HG02588 (cell line): ENCODE results near the gene SH2D4B.

Source experiments
- ATAC-seq: cut with Tn5 transposase; IDR thresholded peaks from one replicate; pipeline ENCODE4 v1.9.1; 2021; ENCODE audit warnings: mild to moderate bottlenecking, moderate library complexity; ENCODE audit not compliant: unreplicated experiment

Gene SH2D4B

GRCh38 chr10:80585812-80586211 lies 48.1 kb downstream of the SH2D4B start:
- ATAC-seq, result no peak

DNA sequence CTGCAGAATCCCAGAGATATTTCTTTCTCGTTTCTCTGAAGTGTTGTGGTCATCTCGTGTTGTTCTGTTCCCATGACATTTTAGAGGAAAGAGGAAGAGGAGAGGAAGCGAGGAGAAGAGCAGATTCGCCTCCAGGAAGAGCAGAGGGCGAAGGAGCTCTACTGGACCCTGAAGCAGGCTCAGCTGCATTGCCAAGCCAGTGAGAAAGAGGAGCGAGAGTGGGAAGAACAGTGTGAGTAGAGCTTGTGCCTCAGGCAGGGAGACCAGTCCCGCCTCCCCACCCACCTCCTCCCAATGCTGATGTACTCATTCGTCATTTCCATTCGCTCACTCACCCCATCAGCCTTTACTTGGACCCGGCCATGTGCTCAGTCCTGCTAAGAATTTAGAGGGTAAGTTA lies 50.8 kb downstream of the SH2D4B start:
- no peak for ATAC-seq

DNA sequence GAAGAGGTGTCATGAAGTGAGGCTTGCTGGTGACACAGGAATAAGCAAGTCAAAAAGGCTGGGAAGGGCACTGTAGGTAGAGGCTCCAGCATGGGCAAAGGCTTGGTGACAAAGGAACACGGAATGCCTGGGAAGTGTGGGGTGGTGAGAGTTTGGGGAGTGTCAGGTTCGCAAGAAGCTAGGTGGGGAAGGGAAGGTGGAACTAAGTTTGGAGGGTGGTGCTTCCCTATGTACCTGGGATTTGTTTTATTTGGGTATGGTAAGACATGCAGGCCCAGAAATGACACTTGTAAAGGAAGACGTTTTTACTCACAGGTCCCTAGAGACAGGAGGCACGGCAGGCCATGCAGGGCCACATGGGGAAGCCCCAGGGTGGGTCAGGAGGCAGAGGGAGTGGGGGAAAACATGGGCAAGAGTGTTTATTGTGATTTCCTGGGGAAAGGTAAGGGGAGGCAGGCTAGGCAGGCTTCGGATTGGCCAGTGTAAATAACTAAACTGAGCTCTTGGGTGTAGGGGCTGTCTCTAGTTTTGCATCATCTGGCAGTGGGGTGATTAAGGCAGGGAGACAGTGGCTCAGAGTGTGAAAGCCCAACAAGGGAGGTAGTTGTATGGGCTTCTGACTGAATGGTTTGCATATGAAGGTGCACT lies 52.1 kb downstream of the SH2D4B start:
- ATAC-seq, result peak; percentile 92

GRCh38 chr10:80590585-80591125 lies 53.0 kb downstream of the SH2D4B start:
- ATAC-seq, result peak; percentile 4

DNA sequence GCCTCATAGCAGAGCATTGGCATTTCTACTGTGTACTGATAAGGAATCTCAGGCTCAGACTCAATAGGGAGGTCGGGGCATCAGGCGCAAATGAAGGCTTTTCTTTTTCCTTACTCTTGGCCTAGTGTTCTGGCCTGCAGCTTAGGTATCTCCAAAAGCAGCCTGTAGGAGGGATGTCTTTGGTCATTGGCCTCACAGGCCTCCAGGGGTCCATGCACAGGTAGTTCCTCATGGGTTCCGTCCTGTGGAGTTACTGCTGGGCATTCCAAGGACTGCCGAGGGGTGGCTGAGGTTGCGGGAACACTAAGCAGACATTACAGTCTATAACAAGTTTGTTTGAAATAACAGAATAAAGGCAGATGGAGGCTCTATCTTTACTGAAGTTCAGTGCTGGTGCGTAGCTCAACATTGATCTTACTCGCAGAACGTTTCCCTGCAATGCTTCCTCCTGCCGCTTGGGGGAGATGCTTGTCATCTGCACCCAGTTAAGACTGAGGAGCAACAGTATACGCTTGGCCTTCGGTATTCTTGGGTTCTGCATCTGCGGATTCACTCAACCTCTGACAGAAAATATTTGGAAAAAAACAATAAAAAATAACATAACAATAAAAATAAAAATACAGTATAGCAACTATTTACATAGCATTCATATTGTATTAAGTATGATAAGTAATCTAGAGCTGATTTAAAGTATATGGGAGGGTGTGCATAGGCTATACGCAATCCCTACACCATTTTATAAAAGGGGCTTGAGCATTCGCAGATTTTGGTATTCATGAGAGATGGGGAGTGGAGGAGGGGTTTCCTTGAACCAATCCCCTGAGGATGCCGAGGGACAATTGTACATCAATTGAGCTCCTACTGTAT lies 58.9 kb downstream of the SH2D4B start:
- ATAC-seq, result no peak

- peak; percentile 55 for ATAC-seq
Measured at GRCh38 chr10:80598084-80598798, 60.5 kb downstream of the SH2D4B start.

GRCh38 chr10:80598951-80599350 lies 61.2 kb downstream of the SH2D4B start:
- no peak for ATAC-seq

- peak; percentile 85 for ATAC-seq
Measured at GRCh38 chr10:80599424-80599847, 61.7 kb downstream of the SH2D4B start.

DNA sequence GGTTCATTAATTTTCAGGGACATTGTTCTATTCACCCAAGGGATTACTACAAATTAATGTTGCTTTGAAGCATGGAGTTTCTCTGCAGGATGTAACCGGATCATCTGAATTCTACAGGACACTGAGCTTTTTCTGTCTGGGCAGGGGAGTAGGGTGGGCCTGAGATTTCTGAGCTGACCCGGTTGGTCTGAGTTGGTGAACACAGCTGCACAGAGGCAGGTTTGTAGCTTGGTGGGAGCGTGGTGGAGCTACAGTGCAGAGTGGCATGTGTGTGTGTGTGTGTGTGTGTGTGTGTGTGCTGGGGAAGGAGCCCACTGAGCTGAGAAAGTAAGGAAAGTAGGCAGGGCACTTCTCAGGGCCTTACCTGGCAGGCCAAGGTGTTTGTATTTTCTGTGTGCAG lies 62.6 kb downstream of the SH2D4B start:
- ATAC-seq, result no peak

- no peak for ATAC-seq
Measured at GRCh38 chr10:80602881-80603280, 65.2 kb downstream of the SH2D4B start.

GRCh38 chr10:80603516-80603915 lies 65.8 kb downstream of the SH2D4B start:
- no peak for ATAC-seq

GRCh38 chr10:80608706-80609105 lies 71.0 kb downstream of the SH2D4B start:
- ATAC-seq, result no peak

- ATAC-seq, result no peak
Measured at GRCh38 chr10:80609331-80609730, 71.6 kb downstream of the SH2D4B start.

- no peak for ATAC-seq
Measured at GRCh38 chr10:80611481-80612185, 73.9 kb downstream of the SH2D4B start.

DNA sequence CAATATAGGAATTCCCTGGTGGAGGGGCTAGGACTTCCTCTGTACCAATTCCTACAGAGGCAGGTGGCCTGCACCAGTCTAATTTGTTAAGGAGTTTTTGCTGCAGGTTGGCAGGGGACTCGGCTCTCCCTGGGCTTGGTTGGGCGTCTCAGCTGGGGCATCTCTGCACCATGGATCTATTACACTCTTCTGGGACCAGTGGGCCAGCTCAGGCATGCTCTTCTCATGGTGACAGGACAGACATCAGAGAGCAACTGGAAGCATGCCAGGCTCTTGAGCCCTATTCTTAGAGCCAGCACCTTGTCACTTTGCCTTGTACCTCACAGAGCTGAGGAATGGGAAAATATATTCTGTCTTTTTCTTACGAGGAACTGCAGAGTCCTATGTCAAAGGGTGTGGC lies 74.6 kb downstream of the SH2D4B start:
- no peak for ATAC-seq

DNA sequence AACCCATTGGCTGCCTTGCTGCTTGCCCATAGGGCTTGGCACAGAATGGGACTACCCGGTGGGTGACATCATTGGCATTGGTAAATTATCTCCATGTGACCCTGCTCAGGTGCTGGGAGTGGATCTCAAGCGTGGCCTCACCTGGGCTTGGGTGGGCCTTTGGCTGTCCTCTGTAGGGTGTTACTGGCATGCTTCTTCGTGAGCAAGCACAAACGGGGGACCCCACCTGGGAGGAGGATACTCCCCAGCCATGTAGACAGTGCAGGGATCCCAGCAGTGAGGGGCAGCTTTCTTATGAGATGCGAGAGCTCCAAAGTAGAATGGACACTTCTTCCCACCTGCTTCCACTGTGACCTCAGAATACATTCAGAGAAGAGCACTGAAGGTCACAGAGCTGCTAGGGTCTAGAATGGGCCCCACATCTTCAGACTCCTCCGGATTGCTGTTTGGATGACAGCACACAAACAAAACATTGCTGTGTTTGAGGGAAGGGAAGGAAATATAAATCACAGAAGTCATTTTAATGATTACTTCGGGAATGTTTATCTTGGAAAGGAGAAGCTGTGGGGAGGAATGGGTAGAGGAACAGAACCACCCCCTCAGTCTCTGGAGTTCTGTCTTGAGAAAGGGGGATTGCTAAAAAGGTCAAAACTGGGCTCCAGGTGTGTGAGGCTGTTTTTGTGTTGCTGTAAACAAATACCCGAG lies 75.9 kb downstream of the SH2D4B start:
- ATAC-seq, result no peak

DNA sequence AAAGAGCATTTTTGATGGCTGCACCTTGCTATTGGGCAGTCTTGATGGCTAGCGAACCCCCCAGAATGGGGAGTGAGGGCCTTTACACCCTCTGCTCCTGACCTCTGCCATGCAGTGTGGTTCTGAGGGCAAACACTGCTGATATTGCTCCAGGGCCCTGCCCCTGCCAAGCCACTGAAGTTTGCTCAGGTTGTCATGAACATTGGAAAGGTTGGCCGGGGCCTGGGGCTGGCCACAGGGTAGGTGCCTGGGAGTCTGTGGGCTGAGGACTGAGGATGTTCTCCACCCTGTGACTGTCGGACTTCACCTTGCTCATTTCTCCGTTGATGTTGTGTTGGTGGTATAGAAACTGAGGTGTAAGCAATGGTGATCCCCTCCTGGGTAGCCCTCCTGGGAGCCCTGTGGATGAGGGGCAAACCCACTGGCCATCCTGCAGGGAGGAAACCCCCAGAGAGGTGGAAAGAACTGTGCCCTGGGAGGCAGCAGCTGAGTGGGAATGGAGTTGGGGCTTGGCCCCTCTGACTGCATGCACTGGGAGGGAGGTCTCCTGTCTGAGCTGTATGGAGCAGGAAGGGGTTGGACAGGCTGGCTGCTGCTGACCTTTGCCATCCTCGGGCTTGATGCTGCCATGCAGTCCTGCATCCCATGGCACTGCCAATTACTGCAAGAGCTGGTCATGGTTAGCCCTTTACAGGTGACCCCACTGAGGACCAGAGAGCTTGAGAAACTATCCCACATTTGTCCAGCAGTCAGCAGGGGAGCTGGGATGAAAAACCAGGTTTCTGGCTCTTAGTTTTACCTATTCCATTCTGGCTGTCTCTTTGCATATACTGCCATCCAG lies 77.1 kb downstream of the SH2D4B start:
- no peak for ATAC-seq

- ATAC-seq, result no peak
Measured at GRCh38 chr10:80617807-80618206, 80.1 kb downstream of the SH2D4B start.

DNA sequence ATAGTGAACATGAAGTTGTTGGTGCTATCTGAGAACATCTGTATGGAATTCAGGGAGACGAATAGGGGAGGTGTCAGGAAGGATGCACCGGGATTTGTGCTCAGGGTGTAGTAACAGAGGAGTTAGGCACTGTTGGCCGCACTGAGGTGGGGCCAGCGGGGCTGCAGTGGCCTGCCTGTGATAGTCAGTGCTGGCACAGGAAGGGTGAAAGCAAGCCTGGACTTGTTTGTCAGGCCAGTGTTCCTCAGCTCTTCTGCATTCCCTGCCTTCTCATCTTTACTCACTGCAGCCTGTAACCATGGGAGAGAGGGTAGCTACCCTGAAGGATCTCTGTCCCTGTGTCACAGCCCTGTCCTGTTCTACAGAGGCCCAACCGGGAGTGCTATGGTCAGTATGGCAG lies 81.3 kb downstream of the SH2D4B start:
- ATAC-seq, result no peak
